Rectal smooth muscle tissue (tissue), 1 donor: ENCODE results near the gene ERG.

ENCODE experiments used
- H3K27ac ChIP-seq: one replicate; pipeline ENCODE4 v1.7.0; 2013; ENCODE audit warnings: low read depth, low read length, inconsistent platforms
- H3K27me3 ChIP-seq: one replicate; pipeline ENCODE4 v1.7.0; 2013; ENCODE audit warnings: low read length; ENCODE audit not compliant: control insufficient read depth, insufficient read depth
- H3K36me3 ChIP-seq: one replicate; pipeline ENCODE4 v1.7.0; 2013; ENCODE audit warnings: low read length; ENCODE audit not compliant: control insufficient read depth, insufficient read depth
- H3K4me1 ChIP-seq: one replicate; pipeline ENCODE4 v1.7.0; 2013; ENCODE audit warnings: low read length; ENCODE audit not compliant: control insufficient read depth, insufficient read depth
- H3K4me3 ChIP-seq: one replicate; pipeline ENCODE4 v1.7.0; 2013; ENCODE audit warnings: low read length
- H3K9ac ChIP-seq: one replicate; pipeline ENCODE4 v1.7.0; 2013; ENCODE audit warnings: low read length

ERG gene

DNA sequence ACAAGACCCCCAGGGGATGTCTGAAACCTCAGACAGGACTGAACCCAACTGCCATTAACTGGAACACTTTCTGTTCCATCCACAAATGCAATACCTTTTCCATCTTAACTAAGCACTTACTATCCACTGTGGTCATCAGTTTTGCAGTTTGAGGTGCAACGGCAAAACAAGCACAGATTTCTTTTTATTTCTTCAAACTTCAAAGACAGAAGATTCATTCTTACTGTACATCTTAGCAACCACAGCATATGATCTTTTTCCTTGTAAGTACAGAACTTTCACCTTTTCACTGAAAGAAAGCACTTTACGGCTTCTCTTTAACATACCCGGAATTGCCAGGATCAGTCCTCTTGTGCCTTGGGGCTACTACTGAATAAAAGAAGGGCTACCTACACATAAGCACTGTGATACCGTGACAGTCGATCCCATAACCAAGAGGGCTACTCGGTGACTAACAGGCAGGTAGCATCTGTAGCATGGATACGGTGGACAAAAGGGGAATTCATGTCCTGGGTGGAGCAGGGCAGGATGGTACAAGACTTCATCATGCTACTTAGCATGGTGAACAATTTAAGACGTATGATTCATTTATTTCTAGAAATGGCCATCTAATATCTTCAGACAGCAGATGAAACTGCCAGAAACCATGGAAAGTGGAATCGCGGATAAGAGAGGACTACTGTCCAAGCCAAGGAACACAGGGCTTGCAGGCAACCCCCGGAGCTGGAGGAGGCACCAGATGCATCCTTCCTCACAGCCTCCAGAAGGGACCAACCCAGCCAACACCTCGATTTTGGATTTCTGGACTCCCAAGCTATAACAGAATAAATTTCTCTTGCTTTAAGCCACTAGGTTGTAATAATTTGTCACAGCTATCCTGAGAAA, 18.4 kb downstream of the ERG start:
- Histone ChIP-seq H3K9ac (no peak overlapping the region), H3K27me3 (no peaks in the 10 kb centered on the region), H3K27ac (no peak overlapping the region), H3K4me1 (no peaks in the 10 kb centered on the region), H3K4me3 (no peak overlapping the region), H3K36me3 (no peaks in the 10 kb centered on the region)

DNA sequence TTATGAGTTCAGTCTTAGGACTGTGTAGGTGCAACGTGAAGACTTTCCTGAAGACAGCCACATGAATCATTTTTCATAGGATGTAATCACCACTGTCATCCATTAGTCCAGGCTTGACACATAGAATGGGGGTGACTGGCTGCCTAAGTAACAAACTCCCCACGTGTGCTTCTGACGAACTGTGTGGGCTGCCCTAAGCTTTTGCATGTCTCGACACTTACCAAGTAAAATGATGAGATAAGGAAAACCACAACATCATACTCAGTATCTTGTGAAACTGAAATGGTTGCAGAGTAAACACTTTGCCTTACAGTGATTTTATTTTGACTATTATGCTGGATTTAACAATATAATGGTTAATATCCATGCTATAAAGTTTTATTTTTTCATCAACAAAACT, 19.5 kb downstream of the ERG start:
- Histone ChIP-seq H3K27me3 (no peaks in the 10 kb centered on the region), H3K27ac (no peak overlapping the region), H3K4me1 (no peaks in the 10 kb centered on the region), H3K4me3 (no peak overlapping the region), H3K9ac (no peak overlapping the region), H3K36me3 (no peaks in the 10 kb centered on the region)

DNA sequence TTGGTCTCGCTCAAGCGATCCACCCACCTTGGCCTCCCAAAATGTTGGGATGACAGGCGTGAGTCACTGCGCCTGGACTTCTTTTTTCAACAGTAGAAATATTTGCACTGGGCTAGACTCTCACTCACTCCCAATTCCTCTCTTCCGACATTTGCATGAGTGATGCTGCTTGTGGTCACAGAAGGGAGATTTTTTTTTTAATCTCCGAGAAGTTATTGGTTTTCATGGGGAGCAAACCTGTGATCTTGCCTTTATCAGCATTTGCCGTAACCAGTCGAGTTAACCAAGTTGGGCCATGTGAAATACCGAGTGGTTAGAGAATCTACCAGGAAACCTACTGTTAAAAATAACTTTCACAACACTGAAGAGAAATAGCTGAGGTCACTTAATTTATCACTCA, 21.1 kb downstream of the ERG start:
- Histone ChIP-seq H3K36me3 (no peaks in the 10 kb centered on the region), H3K4me3 (no peak overlapping the region), H3K4me1 (no peaks in the 10 kb centered on the region), H3K27me3 (no peaks in the 10 kb centered on the region), H3K9ac (no peak overlapping the region), H3K27ac (no peak overlapping the region)

DNA sequence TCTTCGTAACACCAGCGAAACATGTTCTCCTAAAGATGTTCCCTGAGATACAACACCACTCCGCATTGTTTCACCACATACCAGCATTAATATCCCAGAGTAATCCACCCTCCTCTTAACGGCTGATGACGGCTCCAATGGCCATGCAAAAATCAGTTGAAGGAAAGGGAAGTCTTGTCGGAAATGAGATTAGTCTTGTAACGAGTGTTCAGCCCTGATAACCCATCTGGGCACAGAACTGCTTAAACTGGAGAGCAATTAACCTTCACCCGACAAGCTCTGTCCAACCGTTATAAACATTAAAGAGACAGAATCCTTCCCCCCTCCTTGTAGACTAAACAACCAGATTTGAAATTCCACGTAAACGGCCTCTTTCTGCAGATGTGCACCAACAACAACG, 21.9 kb downstream of the ERG start:
- no peak overlapping the region for H3K27ac ChIP-seq
- no peak overlapping the region for H3K4me3 ChIP-seq
- no peaks in the 10 kb centered on the region for H3K4me1 ChIP-seq

DNA sequence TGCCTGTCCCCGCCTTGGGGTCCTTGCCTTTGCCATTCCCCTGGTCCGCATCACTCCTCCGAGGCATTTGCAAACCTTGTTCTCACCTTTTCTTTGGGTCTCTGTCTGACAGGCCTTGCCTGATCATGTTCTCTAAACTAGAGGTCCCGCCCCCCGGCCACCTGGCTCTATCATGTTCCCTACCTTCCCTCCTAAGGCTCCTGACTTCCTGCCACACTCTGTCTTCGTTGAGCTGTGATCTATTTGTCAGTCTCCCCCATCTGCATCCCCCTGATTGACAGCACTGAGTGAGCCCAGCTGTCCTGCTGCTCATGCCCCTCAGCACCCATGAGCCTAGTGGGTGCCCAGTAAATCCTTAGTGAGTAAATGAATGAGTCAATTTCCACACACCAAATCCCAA, 22.8 kb downstream of the ERG start:
- Histone ChIP-seq H3K27me3 (no peaks in the 10 kb centered on the region), H3K4me3 (no peak overlapping the region), H3K27ac (no peak overlapping the region), H3K36me3 (no peaks in the 10 kb centered on the region), H3K4me1 (no peaks in the 10 kb centered on the region), H3K9ac (no peak overlapping the region)

More for the DNA sequence above, 21.9 kb downstream of the ERG start:
- no peak overlapping the region for H3K9ac ChIP-seq
- no peaks in the 10 kb centered on the region for H3K27me3 ChIP-seq
- no peaks in the 10 kb centered on the region for H3K36me3 ChIP-seq

DNA sequence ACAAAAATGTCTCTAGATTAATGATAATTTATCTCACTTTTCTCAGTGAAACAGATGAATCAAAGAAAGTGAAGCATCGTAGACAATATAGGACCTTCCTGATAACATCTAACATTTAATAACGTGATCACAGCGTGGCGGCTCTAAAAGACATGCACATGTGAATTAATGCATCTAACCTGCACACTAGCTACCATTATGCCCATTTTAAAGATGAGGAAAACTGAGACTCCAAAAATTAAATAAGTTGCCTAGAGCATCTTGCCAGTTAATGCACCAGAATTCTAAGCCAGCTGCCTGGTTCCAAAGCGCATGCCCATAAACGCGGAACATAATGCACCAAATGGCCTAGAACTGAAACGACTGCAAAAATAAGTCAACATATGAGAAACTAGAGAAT, 23.5 kb downstream of the ERG start:
- H3K4me1 ChIP-seq = no peaks in the 10 kb centered on the region
- H3K36me3 ChIP-seq = no peaks in the 10 kb centered on the region
- H3K27me3 ChIP-seq = no peaks in the 10 kb centered on the region
- no peak overlapping the region for H3K9ac ChIP-seq
- no peak overlapping the region for H3K4me3 ChIP-seq
- no peak overlapping the region for H3K27ac ChIP-seq

DNA sequence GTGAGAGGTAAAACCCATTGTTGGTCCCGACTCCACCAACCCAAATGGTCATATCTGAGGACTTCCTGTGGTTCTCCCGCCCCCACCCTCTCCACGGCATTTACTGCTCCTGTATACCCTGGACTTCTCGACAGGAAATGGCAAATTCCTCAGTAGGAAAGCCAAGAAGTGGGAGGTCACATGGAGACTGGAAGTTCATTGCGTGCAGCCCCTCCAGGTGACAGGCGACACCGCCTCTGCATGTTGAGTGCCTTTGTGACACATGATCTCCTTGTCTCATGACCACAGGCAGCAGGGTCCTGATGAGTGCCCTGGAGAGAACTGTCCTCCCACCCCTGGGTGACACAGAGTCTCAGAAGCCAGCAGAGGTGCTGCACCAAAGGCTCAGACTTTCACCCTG, 24.2 kb downstream of the ERG start:
- Histone ChIP-seq H3K36me3 (no peaks in the 10 kb centered on the region), H3K4me1 (no peaks in the 10 kb centered on the region), H3K4me3 (no peak overlapping the region), H3K27ac (no peak overlapping the region), H3K9ac (no peak overlapping the region), H3K27me3 (no peaks in the 10 kb centered on the region)

DNA sequence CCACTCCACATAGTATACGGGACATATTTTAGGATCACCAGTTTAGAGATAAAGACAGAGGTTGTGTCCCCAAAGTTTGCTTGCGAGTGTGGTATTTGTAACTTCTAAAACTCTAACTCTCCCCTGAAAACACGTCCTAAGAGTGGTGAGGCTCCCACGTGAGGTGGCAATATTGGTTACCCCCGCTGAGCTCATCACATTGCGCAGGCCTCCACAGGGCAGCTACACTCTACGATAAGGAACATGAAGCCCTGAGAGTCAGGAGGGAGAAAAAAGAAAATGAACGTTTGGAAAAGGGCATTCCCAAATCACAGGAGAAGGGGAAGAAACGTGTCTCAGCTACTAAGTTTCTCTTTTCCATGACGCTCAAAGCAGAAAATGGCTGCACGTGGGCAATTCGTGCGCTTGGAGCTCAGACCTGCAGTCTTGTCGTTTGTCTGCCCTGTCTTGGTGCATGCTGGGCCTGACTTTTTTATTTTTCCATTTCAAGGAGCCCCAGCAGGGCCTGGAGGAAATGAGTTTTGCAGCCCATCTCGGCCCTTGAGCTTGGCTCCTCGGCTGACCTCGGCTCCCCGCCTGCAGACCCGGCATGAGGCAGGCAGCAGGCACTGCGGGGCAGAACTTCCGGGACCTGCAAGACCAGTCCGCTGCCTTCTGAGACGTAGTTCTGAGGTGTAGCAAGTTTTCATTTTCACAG, 25.7 kb downstream of the ERG start:
- Histone ChIP-seq H3K36me3 (no peaks in the 10 kb centered on the region), H3K27me3 (no peaks in the 10 kb centered on the region), H3K27ac (no peak overlapping the region), H3K9ac (no peak overlapping the region), H3K4me3 (no peak overlapping the region), H3K4me1 (no peaks in the 10 kb centered on the region)

DNA sequence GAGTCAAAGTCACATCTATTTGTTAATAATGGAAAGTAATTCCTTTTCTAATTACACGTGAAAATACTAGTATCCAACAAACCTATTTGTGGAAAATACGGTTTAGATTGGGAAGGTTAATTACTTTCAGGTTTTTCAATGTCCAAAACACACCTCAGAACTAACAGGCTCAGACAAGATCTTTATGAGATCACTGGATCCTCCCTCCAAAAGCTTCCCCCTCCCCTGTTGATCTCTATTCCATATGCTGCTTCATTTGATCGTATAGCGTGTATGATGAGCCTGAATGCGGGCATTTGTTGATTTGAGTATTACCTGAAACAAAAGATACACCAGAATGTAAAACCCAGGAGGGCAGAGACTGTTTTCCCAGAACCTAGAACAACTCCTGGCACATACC, 26.5 kb downstream of the ERG start:
- Histone ChIP-seq H3K27ac (no peak overlapping the region), H3K27me3 (no peaks in the 10 kb centered on the region), H3K4me3 (no peak overlapping the region), H3K9ac (no peak overlapping the region), H3K36me3 (no peaks in the 10 kb centered on the region), H3K4me1 (no peaks in the 10 kb centered on the region)

DNA sequence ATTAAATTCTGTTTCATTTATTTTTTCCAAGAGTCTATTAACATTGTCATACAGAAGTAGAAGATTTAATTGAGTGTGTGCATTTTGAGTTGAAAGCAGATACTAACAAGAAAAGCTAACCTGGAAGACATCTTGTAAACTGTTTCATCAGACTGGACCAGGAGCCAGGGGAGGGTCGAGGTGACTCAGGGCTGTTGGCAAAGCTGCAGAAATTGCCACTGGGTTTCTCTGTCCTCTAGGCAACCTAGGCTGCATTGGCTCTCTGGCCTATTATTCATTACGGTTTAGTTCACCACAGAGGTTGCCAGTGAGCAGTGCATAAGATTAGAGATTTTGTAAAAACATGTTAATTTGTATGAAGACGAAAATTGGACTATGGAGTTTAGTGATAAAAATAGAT, 27.5 kb downstream of the ERG start:
- Histone ChIP-seq H3K36me3 (no peaks in the 10 kb centered on the region), H3K27ac (no peak overlapping the region), H3K9ac (no peak overlapping the region), H3K4me3 (no peak overlapping the region), H3K27me3 (no peaks in the 10 kb centered on the region), H3K4me1 (no peaks in the 10 kb centered on the region)

DNA sequence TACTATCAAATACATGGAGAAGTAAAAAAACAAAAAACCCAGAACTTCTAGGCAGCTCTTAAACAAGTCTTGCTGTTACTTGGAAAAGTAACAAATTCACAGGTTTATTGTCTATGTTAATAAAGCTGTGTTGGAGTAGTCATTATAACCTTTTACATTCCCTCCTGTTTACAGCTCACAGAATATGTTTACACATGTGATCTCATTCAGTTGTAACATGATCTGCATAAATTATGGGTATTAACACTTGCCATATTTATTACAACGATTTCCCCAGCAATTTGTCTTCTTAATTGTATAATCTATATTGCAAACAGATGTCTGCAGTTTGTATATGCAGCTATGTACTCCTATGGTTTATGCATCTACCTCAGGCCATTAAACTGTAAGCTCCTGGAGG, 28.6 kb downstream of the ERG start:
- Histone ChIP-seq H3K4me3 (no peak overlapping the region), H3K27ac (no peak overlapping the region), H3K27me3 (no peaks in the 10 kb centered on the region), H3K36me3 (no peaks in the 10 kb centered on the region), H3K9ac (no peak overlapping the region), H3K4me1 (no peaks in the 10 kb centered on the region)

DNA sequence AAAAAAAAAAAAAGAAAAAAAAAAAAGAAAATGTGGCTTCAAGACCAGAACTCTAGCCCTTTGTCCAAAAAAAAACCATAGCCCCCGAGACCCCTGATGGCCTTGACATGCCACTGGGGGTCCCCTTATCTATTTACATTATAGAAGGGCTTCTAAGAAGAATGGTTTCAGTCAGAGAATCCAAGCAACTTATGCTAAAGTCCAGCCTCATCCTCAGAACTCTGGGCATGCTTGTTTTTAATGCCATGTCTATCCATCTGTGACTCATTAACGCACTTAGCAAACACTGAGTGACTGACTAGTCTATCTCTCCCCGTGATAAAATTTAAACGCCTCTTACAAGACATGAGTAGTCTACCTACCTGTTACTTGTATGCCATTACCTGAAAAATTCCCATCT, 29.3 kb downstream of the ERG start:
- Histone ChIP-seq H3K4me3 (no peak overlapping the region), H3K27ac (no peak overlapping the region), H3K4me1 (no peaks in the 10 kb centered on the region), H3K36me3 (no peaks in the 10 kb centered on the region), H3K9ac (no peak overlapping the region), H3K27me3 (no peaks in the 10 kb centered on the region)

DNA sequence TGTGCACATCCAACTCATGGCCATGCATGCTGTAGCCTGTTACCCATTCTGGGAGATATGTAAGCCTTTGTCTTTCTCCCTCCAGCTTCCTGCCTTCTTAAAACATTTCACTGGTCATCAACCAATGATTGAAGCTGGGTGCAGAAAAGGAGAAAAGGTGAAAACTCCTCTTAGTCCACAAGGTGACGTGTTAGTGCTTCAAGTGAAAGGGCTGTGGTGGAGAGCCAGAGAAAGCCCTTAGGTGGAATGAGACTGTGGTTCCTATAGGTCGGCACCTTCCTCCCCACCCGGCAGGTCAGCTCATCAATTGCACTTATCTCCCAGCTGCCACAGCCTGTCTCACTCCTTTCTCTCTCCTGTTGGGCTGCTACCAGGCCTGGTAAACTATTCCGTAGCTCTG, 30.4 kb downstream of the ERG start:
- Histone ChIP-seq H3K27me3 (no peaks in the 10 kb centered on the region), H3K27ac (no peak overlapping the region), H3K36me3 (no peaks in the 10 kb centered on the region), H3K9ac (no peak overlapping the region), H3K4me3 (no peak overlapping the region), H3K4me1 (no peaks in the 10 kb centered on the region)
